ENCODE results near the gene PKHD1.

The PKHD1 gene

GRCh38 chr6:51684038-51684437, 403.4 kb downstream of the PKHD1 start:
- DNase-seq (ENCODE audit: low read depth in 1 of 2, low spot score in 1 of 2): no peak
- Histone ChIP-seq H3K27ac (replicated peaks) (no peak overlapping the region), H3K4me3 (replicated peaks; ENCODE audit: insufficient read depth, low read length) (no peak overlapping the region), H3K27me3 (ENCODE audit: insufficient read depth, poor library complexity, severe bottlenecking) (no peaks in the 10 kb centered on the region)
- TF ChIP-seq SPI1 (IDR thresholded peaks at IDR 0.05; ENCODE audit: borderline replicate concordance, low read depth) (no peak), REST (IDR thresholded peaks at IDR 0.05; ENCODE audit: insufficient replicate concordance, low read depth) (no peak), GABPA (IDR thresholded peaks at IDR 0.05; ENCODE audit: low read depth) (no peak)
- TF ChIP-seq, protein P1, sequence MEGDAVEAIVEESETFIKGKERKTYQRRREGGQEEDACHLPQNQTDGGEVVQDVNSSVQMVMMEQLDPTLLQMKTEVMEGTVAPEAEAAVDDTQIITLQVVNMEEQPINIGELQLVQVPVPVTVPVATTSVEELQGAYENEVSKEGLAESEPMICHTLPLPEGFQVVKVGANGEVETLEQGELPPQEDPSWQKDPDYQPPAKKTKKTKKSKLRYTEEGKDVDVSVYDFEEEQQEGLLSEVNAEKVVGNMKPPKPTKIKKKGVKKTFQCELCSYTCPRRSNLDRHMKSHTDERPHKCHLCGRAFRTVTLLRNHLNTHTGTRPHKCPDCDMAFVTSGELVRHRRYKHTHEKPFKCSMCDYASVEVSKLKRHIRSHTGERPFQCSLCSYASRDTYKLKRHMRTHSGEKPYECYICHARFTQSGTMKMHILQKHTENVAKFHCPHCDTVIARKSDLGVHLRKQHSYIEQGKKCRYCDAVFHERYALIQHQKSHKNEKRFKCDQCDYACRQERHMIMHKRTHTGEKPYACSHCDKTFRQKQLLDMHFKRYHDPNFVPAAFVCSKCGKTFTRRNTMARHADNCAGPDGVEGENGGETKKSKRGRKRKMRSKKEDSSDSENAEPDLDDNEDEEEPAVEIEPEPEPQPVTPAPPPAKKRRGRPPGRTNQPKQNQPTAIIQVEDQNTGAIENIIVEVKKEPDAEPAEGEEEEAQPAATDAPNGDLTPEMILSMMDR (IDR thresholded peaks at IDR 0.05; ENCODE audit: insufficient read depth, low read length): no peak

GRCh38 chr6:51678905-51679620, 408.4 kb downstream of the PKHD1 start:
- Histone ChIP-seq H3K27ac (replicated peaks) (no peak overlapping the region), H3K4me3 (replicated peaks; ENCODE audit: insufficient read depth, low read length) (no peak overlapping the region), H3K27me3 (ENCODE audit: insufficient read depth, poor library complexity, severe bottlenecking) (no peaks in the 10 kb centered on the region)
- DNase-seq (ENCODE audit: low read depth in 1 of 2, low spot score in 1 of 2): no peak
- no peak for TF ChIP-seq GABPA (IDR thresholded peaks at IDR 0.05; ENCODE audit: low read depth)
- TF ChIP-seq SPI1 (IDR thresholded peaks at IDR 0.05; ENCODE audit: borderline replicate concordance, low read depth): no peak
- TF ChIP-seq REST (IDR thresholded peaks at IDR 0.05; ENCODE audit: insufficient replicate concordance, low read depth): no peak
- no peak for TF ChIP-seq POLR2AphosphoS5 (IDR thresholded peaks at IDR 0.05; ENCODE audit: low read depth)
- TF ChIP-seq, protein P1 (IDR thresholded peaks at IDR 0.05; ENCODE audit: insufficient read depth, low read length): no peak

DNA sequence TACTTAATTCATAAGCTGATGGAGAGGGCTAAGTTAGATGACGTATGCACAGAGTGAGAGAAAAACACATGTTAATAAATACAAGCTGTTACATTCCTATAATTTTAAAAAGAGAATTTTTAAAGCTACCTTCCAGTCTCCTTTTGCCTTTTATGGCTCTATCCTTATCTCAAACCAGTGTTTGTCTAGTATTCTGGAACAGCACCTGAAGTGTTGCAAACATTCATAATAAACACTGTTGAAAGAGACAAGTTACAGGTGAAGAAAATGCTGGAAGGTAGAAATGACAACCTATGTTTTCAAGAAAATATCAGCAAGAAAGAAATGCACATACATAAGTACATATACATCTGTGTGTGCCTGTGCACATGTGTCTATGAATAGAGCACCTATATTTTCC, 409.1 kb downstream of the PKHD1 start:
- DNase-seq (ENCODE audit: low read depth in 1 of 2, low spot score in 1 of 2): no peak
- no peaks in the 10 kb centered on the region for H3K27me3 ChIP-seq (ENCODE audit: insufficient read depth, poor library complexity, severe bottlenecking)
- no peak for TF ChIP-seq SPI1 (IDR thresholded peaks at IDR 0.05; ENCODE audit: borderline replicate concordance, low read depth)
- TF ChIP-seq, protein P1 (IDR thresholded peaks at IDR 0.05; ENCODE audit: insufficient read depth, low read length): no peak
- no peak for TF ChIP-seq REST (IDR thresholded peaks at IDR 0.05; ENCODE audit: insufficient replicate concordance, low read depth)
- TF ChIP-seq POLR2AphosphoS5 (IDR thresholded peaks at IDR 0.05; ENCODE audit: low read depth): no peak
- TF ChIP-seq GABPA (IDR thresholded peaks at IDR 0.05; ENCODE audit: low read depth): no peak
- H3K4me3 ChIP-seq (replicated peaks; ENCODE audit: insufficient read depth, low read length): no peak overlapping the region
- no peak overlapping the region for H3K27ac ChIP-seq (replicated peaks)

All from HL-60 (cell line).